GM21529 (cell line): ENCODE data around the gene RBL1.
"Not testable (repeated sequence)": the region's sequence is repeated elsewhere in the genome, so short reads cannot be mapped to it uniquely, and the experiment has no call there.

ENCODE experiments used
- ATAC-seq: cut with Tn5 transposase; IDR thresholded peaks from one replicate; pipeline ENCODE4 v1.9.1; 2021; ENCODE audit not compliant: unreplicated experiment

RBL1 gene

DNA sequence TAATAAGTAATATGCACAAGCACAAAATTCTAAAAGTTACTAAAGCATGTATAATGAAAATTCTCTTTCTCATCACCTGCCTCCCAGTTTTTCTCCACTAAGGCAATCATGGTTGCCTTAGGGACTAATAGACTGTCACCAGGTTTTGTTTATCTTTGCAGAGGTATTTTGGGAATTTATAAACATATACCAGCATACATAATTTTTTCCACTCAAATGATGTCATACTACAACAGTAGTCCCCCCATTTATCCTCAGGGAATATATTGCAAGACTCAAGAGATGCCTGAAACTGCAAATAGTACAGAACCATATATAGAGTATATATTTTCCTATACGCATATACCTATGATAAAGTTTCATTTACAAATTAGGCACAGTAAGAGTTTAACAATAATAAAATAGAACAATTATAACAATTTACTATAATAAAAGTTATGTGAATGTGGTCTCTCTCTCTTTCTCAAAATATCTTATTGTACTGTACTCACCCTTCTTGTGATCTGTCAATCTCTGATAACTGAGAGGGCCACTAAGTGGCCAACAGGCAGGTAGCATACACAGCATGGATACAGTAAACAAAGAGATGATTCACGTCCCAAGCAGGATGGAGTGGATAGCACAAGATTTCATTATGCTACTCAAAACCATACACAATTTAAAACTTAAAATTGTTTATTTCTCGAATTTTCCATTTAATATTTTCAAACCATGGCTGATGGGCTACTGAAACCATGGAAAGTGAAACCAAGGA, 19.7 kb downstream of the RBL1 start:
- no peak for ATAC-seq

DNA sequence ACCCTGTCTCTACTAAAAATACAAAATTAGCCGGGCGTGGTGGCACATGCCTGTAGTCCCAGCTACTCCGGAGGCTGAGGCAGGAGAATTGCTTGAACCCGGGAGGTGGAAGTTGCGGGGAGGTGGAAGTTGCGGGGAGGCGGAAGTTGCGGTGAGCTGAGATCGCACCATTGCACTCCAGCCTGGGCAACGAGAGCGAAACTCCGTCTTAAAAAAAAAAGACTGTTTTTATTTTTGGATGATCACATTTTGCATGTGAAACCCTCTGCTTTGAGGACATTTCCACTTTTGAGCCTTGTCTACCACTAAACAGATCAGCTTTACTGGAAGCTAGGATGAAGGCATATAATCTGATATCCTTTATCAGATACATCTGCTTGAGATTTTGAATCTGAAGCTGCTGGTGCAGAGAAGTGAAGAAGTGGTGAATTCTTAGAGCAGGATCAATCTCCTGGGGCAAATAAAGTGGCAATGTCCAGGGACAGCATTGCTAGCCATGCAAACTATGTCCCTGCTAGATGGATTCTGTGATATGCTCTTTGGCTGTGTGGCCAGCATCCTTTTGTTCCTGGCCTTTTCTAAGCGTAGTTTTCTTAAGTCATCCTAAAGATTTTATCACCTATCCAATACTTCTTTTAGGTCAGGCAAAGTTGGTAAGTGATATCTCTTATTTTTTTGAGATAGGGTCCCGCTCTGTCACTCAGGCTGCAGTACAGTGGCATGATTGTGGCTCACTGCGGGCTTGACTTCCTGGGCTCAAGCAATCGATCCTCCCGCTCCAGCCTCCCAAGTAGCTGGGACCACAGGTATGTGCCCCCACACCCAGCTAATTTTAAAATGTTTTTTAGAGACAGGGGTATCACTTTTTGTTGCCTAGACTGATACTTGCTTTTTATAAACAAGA, 23.3 kb downstream of the RBL1 start:
- no peak for ATAC-seq

DNA sequence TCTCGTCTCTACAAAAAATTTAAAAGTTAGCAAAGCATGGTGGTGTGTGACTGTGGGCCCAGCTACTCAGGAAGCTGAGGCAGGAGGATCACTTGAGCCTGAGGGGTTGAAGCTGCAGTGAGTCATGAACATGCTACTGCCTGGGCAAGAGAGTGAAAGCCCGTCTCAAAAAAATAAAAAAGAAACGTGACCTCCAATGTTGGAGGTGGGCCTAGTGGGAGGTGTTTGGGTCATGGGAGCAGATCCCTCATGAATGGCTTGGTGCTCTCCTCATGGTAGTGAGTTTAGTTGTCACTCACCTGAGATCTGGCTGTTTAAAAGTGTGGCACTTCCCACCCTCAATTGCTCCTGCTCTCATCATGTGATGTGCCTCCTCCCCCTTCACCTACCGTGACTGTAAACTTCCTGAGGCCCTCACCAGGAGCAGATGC, 24.3 kb downstream of the RBL1 start:
- ATAC-seq, result peak; percentile 69

DNA sequence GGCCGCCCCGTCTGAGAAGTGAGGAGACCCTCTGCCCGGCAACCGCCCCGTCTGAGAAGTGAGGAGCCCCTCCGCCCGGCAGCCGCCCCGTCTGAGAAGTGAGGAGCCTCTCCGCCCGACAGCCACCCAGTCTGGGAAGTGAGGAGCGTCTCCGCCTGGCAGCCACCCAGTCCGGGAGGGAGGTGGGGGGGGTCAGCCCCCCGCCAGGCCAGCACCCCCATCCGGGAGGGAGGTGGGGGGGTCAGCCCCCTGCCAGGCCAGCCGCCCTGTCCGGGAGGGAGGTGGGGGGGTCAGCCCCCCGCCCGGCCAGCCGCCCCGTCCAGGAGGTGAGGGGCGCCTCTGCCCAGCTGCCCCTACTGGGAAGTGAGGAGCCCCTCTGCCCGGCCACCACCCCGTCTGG, 26.2 kb downstream of the RBL1 start:
- ATAC-seq, result not testable (repeated sequence)

DNA sequence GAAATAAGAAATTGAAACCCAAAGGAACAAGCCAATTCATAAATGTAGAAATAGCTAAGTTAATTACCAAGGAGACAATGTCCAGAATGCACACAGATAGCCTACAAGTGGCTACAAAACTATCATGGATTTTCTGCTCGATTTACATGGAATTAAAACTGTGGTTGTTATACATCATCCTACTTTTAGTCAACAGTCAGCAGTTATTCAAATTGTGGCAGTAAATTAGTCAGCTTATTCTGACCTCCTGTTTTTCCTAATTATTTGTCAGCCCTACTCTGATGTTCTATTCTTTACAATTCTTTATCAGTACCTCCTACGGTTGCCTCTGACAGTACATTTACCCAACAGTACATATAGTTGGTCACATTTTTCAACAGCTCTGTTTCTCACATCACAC, 29.6 kb downstream of the RBL1 start:
- no peak for ATAC-seq

DNA sequence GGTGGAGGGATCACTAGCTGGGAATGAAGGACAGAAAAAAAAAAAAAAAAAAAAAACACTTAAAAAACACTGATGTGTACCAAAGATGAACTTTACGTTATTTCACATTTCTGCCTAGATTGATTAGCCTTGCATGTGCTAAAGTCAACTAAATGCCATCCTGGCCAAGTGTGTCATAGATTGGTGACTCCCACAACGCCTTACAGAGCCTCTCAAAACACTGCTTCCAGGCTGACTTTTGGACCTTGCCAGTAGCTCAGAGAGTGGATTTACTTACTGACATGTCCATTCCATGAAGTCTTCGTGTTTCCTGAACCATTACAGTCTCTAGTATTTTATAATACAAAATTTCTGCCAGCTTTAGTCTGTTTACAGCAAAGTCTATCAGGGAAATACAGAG, 40.5 kb downstream of the RBL1 start:
- ATAC-seq, result no peak

DNA sequence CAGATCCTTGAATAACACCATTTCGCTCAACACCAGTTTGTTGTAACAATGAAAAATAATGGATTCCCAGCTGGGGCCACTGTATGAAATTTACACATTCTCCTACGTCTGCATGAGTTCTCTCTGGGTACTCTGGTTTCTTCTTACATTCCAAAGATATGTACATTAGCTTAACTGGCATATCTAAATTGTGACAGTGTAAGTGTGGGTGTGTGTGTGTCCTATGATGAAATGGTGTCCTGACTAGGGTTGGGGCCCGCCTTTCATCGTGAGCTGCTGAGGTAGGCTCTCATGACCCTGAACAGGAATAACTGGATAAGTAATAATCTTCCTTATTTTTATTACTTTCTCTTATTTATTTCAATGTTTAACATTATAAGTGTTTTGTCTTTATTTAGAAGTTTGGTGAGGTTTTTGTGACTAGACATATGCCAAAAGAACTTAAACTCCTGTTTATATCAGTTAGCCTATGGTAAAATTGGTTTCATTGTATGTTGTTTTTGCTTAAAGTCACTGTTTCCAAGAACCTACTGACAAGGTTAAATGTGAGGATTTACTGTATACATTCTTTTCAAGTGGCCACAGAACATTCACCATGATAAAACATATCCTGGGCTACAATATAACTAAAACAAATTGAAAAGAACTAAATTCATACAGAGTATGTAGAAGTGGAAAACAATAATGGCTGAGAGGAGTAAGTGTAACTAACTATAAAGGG, 42.4 kb downstream of the RBL1 start:
- ATAC-seq, result no peak

DNA sequence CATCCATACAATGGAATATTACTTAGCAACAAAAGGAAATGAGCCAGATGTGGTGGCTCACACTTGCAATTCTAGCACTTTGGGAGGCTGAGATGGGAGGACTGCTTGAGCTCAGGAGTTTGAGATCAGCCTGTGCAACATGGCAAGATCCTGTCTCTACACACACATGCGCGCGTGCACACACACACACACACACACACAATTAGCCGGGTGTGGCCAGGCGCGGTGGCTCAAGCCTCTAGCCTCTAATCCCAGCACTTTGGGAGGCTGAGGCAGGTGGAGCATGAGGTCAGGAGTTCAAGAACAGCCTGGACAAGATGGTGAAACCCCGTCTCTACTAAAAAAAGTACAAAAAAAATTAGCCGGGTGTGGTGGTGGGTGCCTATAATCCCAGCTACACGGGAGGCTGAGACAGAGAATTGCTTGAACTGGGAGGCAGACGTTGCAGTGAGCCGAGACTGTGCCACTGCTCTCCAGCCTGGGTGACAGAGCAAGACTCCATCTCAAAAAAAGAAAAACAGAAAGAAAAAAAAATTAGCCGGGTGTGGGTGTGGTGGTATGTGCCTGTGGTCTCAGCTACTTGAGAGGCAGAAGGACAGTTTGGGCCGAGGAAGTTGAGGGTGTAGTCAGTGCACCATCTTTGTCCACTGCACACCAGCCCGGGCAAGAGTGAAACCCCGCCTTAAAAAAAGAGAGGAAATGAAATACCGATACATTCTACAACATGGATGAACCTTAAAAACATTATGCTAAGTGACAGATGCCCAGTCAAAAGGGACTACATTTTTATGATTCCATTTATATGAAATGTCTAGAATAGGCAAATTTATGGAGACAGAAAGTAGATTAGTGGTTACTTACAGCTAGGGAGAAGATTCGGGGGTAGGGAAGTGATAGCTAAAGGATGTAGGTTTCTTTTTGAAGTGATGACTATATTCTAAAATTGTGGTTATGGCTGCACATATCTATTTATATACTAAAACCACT, 52.5 kb downstream of the RBL1 start:
- ATAC-seq, result peak; percentile 72

DNA sequence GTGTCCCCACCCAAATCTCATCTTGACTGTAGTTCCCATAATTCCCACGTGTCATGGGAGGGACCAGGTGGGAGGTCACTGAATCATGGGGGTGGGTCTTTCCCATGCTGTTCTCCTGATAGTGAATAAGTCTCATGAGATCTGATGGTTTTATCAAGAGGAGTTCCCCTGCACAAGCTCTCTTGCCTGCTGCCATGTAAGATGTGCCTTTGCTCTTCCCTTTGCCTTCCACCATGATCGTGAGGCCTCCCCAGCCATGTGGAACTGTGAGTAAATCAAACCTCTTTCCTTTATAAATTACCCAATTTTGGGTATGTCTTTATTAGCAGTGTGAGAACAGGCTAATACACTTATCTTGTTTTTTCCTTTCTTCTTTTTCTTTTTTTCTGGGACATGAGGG, 56.4 kb downstream of the RBL1 start:
- not testable (repeated sequence) for ATAC-seq

DNA sequence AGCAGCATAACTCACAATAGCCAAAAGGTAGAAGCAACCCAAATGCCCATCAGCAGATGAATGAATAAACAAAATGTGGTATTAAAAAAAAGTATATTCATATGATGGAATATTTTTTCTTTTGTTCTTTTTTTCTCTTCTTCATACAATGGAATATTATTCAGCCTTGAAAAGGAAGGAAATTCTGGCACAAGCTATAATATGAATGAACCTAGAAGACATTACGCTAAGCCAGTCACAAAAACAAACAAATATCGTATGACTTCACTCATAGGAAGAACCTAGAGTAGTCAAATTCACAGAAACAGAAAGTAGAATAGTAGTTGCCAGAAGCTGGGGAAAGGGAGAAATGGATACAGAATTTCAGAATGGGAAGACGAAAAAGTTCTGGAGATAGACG, 63.7 kb downstream of the RBL1 start:
- ATAC-seq, result no peak

DNA sequence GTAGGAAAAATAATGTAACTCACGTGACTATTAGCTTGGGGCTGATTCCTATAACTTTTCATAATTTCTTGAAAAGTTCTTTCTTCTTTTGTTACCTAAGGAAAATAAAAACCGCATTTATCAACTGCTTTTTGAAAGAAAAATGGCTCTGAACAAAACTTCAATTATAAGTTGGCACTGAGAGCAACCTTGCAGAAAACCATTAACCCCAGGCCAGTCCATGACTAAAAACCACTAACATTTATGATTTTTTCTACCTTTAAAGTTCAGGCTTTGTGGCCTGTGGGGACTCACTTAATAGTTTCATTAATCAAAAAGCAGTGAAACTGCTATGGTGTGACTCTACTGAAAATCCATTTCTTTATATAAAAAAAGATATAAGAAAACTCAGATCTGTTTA, 75.2 kb downstream of the RBL1 start:
- ATAC-seq, result no peak

DNA sequence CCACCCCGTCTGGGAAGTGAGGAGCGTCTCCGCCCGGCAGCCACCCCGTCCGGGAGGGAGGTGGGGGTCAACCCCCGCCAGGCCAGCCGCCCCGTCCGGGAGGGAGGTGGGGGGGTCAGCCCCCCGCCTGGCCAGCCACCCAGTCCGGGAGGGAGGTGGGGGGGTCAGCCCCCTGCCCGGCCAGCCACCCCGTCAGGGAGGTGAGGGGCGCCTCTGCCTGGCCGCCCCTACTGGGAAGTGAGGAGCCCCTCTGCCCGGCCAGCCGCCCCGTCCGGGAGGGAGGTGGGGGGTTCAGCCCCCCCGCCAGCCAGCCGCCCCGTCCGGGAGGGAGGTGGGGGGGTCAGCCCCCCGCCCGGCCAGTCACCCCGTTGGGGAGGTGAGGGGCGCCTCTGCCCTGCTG, 83.2 kb downstream of the RBL1 start:
- ATAC-seq, result not testable (repeated sequence)

DNA sequence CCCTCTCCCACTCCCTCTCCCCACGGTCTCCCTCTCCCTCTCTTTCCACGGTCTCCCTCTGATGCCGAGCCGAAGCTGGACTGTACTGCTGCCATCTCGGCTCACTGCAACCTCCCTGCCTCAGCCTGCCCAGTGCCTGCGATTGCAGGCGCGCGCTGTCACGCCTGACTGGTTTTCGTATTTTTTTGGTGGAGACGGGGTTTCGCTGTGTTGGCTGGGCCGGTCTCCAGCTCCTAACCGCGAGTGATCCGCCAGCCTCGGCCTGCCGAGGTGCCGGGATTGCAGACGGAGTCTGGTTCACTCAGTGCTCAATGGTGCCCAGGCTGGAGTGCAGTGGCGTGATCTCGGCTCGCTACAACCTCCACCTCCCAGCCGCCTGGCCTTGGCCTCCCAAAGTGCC, 83.9 kb downstream of the RBL1 start:
- ATAC-seq, result not testable (repeated sequence)

DNA sequence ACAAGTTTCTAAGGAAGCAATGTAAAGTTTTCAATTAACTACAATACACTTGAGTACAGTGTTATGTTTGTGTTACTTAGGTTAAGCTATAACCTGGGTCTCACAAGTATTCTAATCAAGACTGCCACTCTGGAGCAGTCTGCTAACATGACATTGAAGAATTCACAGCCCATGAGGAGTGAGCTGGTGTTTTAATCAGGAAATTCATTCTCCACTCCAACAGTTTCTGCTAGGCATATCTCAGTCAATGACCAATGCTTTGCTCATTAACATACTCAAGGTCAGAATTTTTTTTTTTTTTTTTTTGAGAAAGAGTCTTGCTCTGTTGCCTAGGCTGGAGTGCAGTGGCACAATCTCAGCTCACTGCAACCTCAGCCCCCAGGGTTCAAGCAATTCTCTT, 84.7 kb downstream of the RBL1 start:
- no peak for ATAC-seq

DNA sequence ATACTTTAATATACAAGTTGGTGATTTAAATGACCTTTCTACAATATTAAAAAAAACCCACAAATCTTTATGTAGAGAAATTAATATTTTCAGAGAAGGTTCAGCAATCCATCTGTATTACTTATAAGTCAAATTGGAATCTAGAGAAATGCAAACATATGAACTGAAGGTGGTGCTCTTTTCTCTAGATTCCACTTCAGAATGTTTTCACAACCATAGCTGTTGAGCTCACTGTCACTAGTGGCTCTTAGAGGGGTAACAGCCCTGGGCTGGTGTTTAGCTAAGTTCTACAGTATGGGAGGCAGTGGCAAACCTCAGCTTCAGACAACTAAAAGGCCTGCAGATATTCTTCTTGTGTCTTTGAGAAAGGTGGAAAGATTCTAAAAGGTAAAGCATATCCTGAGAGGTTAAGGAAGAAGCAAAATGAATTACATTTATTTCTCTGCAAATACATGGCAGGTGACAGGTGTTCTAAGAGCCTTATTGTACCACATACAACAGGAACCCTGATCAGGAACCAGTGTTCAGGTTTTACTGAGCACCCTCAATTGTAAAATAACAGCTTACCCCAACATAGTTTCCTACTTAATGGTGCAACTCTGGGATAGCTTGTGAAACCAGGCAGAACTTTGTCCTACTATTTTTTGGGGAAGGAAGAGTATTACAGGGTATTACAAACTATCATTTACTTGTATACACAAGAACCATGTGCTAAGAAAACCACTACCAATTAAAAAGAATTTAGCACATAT, 87.7 kb downstream of the RBL1 start:
- ATAC-seq, result no peak

DNA sequence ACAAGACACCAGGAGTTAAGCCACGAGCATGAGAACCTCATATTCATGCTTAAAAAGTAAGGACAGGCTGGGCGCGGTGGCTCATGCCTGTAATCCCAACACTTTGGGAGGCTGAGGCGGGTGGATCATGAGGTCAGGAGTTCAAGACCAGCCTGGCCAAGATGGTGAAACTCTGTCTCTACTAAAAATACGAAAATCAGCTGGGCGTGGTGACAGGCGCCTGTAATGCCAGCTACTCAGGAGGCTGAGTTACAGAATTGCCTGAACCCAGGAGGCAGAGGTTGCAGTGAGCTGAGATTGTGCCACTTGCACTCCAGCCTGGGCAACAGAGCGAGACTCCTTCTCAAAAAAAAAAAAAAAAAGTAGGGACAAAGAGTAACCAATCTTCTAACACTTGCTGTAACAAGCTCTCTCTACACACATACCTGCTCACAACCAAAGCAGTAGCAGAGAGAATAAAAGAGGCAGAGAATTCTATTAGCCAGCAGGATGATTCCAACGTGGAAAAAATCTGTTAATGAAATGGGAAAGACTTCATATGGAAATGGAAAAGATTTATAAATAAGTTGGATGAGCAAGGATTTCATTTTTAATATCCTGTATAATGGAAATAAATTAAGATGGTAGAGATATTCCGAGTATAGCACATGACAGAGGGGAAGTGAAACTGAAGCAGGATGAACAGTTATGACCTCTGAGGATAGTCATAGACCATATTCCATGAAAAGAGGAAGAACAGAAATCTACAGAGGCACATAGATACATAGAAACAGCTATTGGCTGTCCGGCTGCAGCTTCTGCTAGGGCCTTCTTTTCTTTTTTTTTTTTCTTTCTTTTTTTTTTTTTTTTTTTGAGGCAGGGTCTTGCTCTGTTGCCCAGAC, 90.5 kb downstream of the RBL1 start:
- ATAC-seq, result not testable (repeated sequence)

DNA sequence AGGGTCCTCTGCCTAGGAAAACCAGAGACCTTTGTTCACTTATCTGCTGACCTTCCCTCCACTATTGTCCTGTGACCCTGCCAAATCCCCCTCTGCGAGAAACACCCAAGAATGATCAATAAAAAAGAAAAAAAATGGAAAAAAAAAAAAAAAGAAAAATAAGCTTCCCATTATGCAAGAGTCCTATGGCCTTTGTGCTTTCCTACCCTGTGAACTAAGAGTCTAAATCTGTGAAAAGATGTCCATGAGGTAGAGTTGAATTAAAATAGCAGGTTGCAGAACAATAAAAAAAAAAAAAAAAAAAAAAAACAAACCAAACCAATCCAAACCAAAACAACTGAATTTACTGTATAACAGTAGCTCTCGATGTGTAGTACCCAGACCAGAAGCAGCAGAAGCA, 94.2 kb downstream of the RBL1 start:
- not testable (repeated sequence) for ATAC-seq

DNA sequence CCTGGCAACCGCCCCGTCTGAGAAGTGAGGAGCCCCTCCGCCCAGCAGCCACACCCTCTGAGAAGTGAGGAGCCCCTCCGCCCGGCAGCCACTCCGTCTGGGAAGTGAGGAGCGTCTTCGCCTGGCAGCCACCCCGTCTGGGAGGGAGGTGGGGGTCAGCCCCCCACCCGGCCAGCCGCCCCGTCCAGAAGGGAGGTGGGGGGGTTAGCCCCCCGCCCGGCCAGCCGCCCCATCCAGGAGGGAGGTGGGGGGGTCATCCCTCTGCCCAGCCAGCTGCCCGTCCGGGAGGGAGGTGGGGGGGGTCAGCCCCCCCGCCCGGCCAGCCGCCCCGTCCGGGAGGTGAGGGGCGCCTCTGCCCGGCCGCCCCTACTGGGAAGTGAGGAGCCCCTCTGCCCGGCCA, 95.6 kb downstream of the RBL1 start:
- ATAC-seq, result not testable (repeated sequence)

DNA sequence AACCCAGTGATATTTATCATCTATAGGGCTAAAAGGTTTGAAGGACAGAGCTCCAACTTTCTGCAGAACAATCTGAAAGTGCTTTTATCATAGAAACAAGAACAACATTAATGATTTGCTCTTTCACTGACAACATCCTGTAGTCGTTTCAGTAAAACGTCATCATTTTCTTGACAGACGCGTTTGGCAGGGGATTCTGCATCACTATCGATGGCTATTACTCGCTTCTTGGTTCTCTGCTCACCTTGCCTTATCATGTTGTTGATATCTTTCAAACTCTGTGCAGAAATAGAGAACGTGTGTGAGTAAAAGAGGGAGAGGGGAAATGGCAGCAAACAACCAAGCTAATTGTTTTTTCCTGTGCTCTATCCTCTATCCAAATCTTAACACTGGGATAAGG, 97.1 kb downstream of the RBL1 start:
- no peak for ATAC-seq
